Measurements from ENCODE around the gene NFIB. TPM values are rescaled to one million over a fixed set of nuclear protein-coding genes. Genes with fewer than 3 reads are reported as not detected.

The NFIB gene
- total and polyA plus RNA-seq, 5 donors = 22.5 to 143 (median 134) TPM

- DNase-seq (no peak), ATAC-seq (no peak)
- intact Hi-C loops (cut with DNase I) = no loop called here
- H3K4me1 ChIP-seq (ENCODE audit: control insufficient read depth, insufficient read depth, low read length) = no peaks in the 10 kb centered on the region
- no peak overlapping the region for H3K27ac ChIP-seq (ENCODE audit: low read length)
- WGBS = 68% methylated on average over 4 of the region's 4 CpGs
- H3K27me3 ChIP-seq (ENCODE audit: control insufficient read depth, insufficient read depth) = no peaks in the 10 kb centered on the region
- no peaks in the 10 kb centered on the region for H3K9me3 ChIP-seq (ENCODE audit: control insufficient read depth, low read length)
- H3K4me3 ChIP-seq (ENCODE audit: low read length) = no peak overlapping the region
Observed at GRCh38 chr9:14066831-14067230, 247.1 kb downstream of the NFIB start.

GRCh38 chr9:14066032-14066431, 247.9 kb downstream of the NFIB start:
- no peak overlapping the region for H3K4me3 ChIP-seq (ENCODE audit: low read length)
- intact Hi-C loops (cut with DNase I) = no loop called here
- no peaks in the 10 kb centered on the region for H3K27me3 ChIP-seq (ENCODE audit: control insufficient read depth, insufficient read depth)
- no peak for DNase-seq
- WGBS = 94% methylated on average over 4 of the region's 4 CpGs
- no peaks in the 10 kb centered on the region for H3K4me1 ChIP-seq (ENCODE audit: control insufficient read depth, insufficient read depth, low read length)
- H3K27ac ChIP-seq (ENCODE audit: low read length) = no peak overlapping the region
- H3K9me3 ChIP-seq (ENCODE audit: control insufficient read depth, low read length) = no peaks in the 10 kb centered on the region
- ATAC-seq = no peak

GRCh38 chr9:14064940-14065339, 249.0 kb downstream of the NFIB start:
- no peak overlapping the region for H3K4me3 ChIP-seq (ENCODE audit: low read length)
- ATAC-seq (no peak), DNase-seq (no peak)
- intact Hi-C loops (cut with DNase I) = no loop called here
- WGBS = 91% methylated on average over 2 of the region's 2 CpGs
- H3K9me3 ChIP-seq (ENCODE audit: control insufficient read depth, low read length) = no peaks in the 10 kb centered on the region
- no peak overlapping the region for H3K27ac ChIP-seq (ENCODE audit: low read length)
- no peaks in the 10 kb centered on the region for H3K4me1 ChIP-seq (ENCODE audit: control insufficient read depth, insufficient read depth, low read length)
- H3K27me3 ChIP-seq (ENCODE audit: control insufficient read depth, insufficient read depth) = no peaks in the 10 kb centered on the region

GRCh38 chr9:14063756-14064155, 250.2 kb downstream of the NFIB start:
- intact Hi-C loops (cut with DNase I) = no loop called here
- DNase-seq (no peak), ATAC-seq (no peak)
- Histone ChIP-seq H3K27ac (ENCODE audit: low read length) (no peak overlapping the region), H3K4me1 (ENCODE audit: control insufficient read depth, insufficient read depth, low read length) (no peaks in the 10 kb centered on the region), H3K9me3 (ENCODE audit: control insufficient read depth, low read length) (no peaks in the 10 kb centered on the region), H3K27me3 (ENCODE audit: control insufficient read depth, insufficient read depth) (no peaks in the 10 kb centered on the region), H3K4me3 (ENCODE audit: low read length) (no peak overlapping the region)
- WGBS = 69% methylated on average over 1 of the region's 1 CpG

- Histone ChIP-seq H3K4me3 (ENCODE audit: low read length) (no peak overlapping the region), H3K27ac (ENCODE audit: low read length) (no peak overlapping the region), H3K27me3 (ENCODE audit: control insufficient read depth, insufficient read depth) (no peaks in the 10 kb centered on the region), H3K9me3 (ENCODE audit: control insufficient read depth, low read length) (no peaks in the 10 kb centered on the region), H3K4me1 (ENCODE audit: control insufficient read depth, insufficient read depth, low read length) (no peaks in the 10 kb centered on the region)
- intact Hi-C loops (cut with DNase I) = no loop called here
- ATAC-seq (peak in 1 of 2 donors; percentile 29), DNase-seq (no peak)
- WGBS = 65% methylated on average over 9 of the region's 9 CpGs
Observed at GRCh38 chr9:14062586-14063221, 251.2 kb downstream of the NFIB start.

GRCh38 chr9:14061936-14062585, 251.9 kb downstream of the NFIB start:
- WGBS = 78% methylated on average over 15 of the region's 15 CpGs
- no peak overlapping the region for H3K27ac ChIP-seq (ENCODE audit: low read length)
- ATAC-seq (no peak), DNase-seq (peak in 2 of 3 donors; percentile 46 to 64)
- H3K27me3 ChIP-seq (ENCODE audit: control insufficient read depth, insufficient read depth) = no peaks in the 10 kb centered on the region
- H3K4me3 ChIP-seq (ENCODE audit: low read length) = no peak overlapping the region
- intact Hi-C loops (cut with DNase I) = no loop called here
- H3K4me1 ChIP-seq (ENCODE audit: control insufficient read depth, insufficient read depth, low read length) = no peaks in the 10 kb centered on the region
- H3K9me3 ChIP-seq (ENCODE audit: control insufficient read depth, low read length) = no peaks in the 10 kb centered on the region

- no peak overlapping the region for H3K27ac ChIP-seq (ENCODE audit: low read length)
- no peak overlapping the region for H3K4me3 ChIP-seq (ENCODE audit: low read length)
- no peaks in the 10 kb centered on the region for H3K9me3 ChIP-seq (ENCODE audit: control insufficient read depth, low read length)
- no peaks in the 10 kb centered on the region for H3K27me3 ChIP-seq (ENCODE audit: control insufficient read depth, insufficient read depth)
- ATAC-seq = no peak
- intact Hi-C loops (cut with DNase I) = no loop called here
- 88% methylated on average over 5 of the region's 5 CpGs for WGBS
- H3K4me1 ChIP-seq (ENCODE audit: control insufficient read depth, insufficient read depth, low read length) = no peaks in the 10 kb centered on the region
- DNase-seq = peak in 1 of 3 donors; percentile 23
Observed at GRCh38 chr9:14058325-14058688, 255.6 kb downstream of the NFIB start.

- intact Hi-C loops (cut with DNase I) = no loop called here
- ATAC-seq (no peak), DNase-seq (no peak)
- Histone ChIP-seq H3K9me3 (ENCODE audit: control insufficient read depth, low read length) (no peaks in the 10 kb centered on the region), H3K27ac (ENCODE audit: low read length) (no peak overlapping the region), H3K4me1 (ENCODE audit: control insufficient read depth, insufficient read depth, low read length) (no peaks in the 10 kb centered on the region), H3K4me3 (ENCODE audit: low read length) (no peak overlapping the region), H3K27me3 (ENCODE audit: control insufficient read depth, insufficient read depth) (no peaks in the 10 kb centered on the region)
- 60% methylated on average over 13 of the region's 13 CpGs for WGBS
Observed at GRCh38 chr9:14057368-14058324, 256.3 kb downstream of the NFIB start.

- DNase-seq (no peak), ATAC-seq (peak in 1 of 2 donors; percentile 37)
- no peaks in the 10 kb centered on the region for H3K27me3 ChIP-seq (ENCODE audit: control insufficient read depth, insufficient read depth)
- intact Hi-C loops (cut with DNase I) = no loop called here
- H3K9me3 ChIP-seq (ENCODE audit: control insufficient read depth, low read length) = no peaks in the 10 kb centered on the region
- H3K4me3 ChIP-seq (ENCODE audit: low read length) = no peak overlapping the region
- 22% methylated on average over 3 of the region's 3 CpGs for WGBS
- no peaks in the 10 kb centered on the region for H3K4me1 ChIP-seq (ENCODE audit: control insufficient read depth, insufficient read depth, low read length)
- no peak overlapping the region for H3K27ac ChIP-seq (ENCODE audit: low read length)
Observed at GRCh38 chr9:14056316-14056861, 257.6 kb downstream of the NFIB start.

- intact Hi-C loops (cut with DNase I) = no loop called here
- Histone ChIP-seq H3K9me3 (ENCODE audit: control insufficient read depth, low read length) (no peaks in the 10 kb centered on the region), H3K4me3 (ENCODE audit: low read length) (no peak overlapping the region), H3K27ac (ENCODE audit: low read length) (no peak overlapping the region), H3K4me1 (ENCODE audit: control insufficient read depth, insufficient read depth, low read length) (no peaks in the 10 kb centered on the region), H3K27me3 (ENCODE audit: control insufficient read depth, insufficient read depth) (no peaks in the 10 kb centered on the region)
- DNase-seq = no peak
- no peak for ATAC-seq
- WGBS = 91% methylated on average over 2 of the region's 2 CpGs
Observed at GRCh38 chr9:14054096-14054495, 259.8 kb downstream of the NFIB start.

- Histone ChIP-seq H3K27me3 (ENCODE audit: control insufficient read depth, insufficient read depth) (no peaks in the 10 kb centered on the region), H3K4me1 (ENCODE audit: control insufficient read depth, insufficient read depth, low read length) (no peaks in the 10 kb centered on the region), H3K27ac (ENCODE audit: low read length) (no peak overlapping the region), H3K4me3 (ENCODE audit: low read length) (no peak overlapping the region), H3K9me3 (ENCODE audit: control insufficient read depth, low read length) (no peaks in the 10 kb centered on the region)
- intact Hi-C loops (cut with DNase I) = no loop called here
- 68% methylated on average over 2 of the region's 2 CpGs for WGBS
- no peak for ATAC-seq
- DNase-seq = no peak
Observed at GRCh38 chr9:14052359-14052758, 261.6 kb downstream of the NFIB start.
